ENCODE data around the gene LCN12.

The LCN12 gene

GRCh38 chr9:136910197-136910900 is 41.7 kb upstream of the LCN12 start:
- no peak for TF ChIP-seq RAD21 (IDR thresholded peaks at IDR 0.05; ENCODE audit: low read depth)
- no peak for TF ChIP-seq TAF1 (IDR thresholded peaks at IDR 0.05; ENCODE audit: low read depth)
- no peak for TF ChIP-seq EGR1 (IDR thresholded peaks at IDR 0.05)
- TF ChIP-seq CREB1 (IDR thresholded peaks at IDR 0.05; ENCODE audit: low read depth): no peak
- no peak for TF ChIP-seq TEAD4 (IDR thresholded peaks at IDR 0.05)
- no peak for TF ChIP-seq NFIC (IDR thresholded peaks at IDR 0.05)
- no peak for TF ChIP-seq TCF12 (IDR thresholded peaks at IDR 0.05; ENCODE audit: low read depth)
- no peak for TF ChIP-seq REST (IDR thresholded peaks at IDR 0.05; ENCODE audit: low read depth)
- no peak for TF ChIP-seq USF1 (IDR thresholded peaks at IDR 0.05)
- no peak for TF ChIP-seq FOXM1 (IDR thresholded peaks at IDR 0.05; ENCODE audit: borderline replicate concordance, low read depth)
- TF ChIP-seq CEBPB (IDR thresholded peaks at IDR 0.05): no peak
- no peak for TF ChIP-seq YY1 (IDR thresholded peaks at IDR 0.05; ENCODE audit: low read depth)
- TF ChIP-seq EP300 (IDR thresholded peaks at IDR 0.05; ENCODE audit: borderline replicate concordance): no peak
- TF ChIP-seq ZBTB7A (IDR thresholded peaks at IDR 0.05; ENCODE audit: low read depth): no peak

DNA sequence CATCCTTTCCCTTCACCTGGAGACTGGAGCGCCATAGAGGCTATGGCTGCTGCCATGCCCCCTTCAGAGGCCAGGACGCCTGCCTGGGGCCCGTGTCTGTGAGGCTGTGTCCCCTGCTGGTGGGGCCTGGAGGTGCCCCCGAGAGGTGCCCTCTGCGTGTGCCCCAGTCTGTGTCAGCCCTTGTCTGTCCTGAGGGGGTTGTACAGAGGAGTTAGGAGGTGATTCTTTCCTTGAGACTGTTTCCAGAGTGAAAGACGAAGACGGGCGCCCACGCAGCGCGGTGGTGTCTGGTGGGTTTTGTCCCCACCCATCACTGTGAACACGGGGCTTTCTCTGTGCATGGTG is 41.2 kb upstream of the LCN12 start:
- TF ChIP-seq EGR1 (IDR thresholded peaks at IDR 0.05) (no peak), TEAD4 (IDR thresholded peaks at IDR 0.05) (no peak), MAX (IDR thresholded peaks at IDR 0.05) (no peak), CEBPB (IDR thresholded peaks at IDR 0.05) (no peak), EP300 (IDR thresholded peaks at IDR 0.05; ENCODE audit: borderline replicate concordance) (no peak), CREB1 (IDR thresholded peaks at IDR 0.05; ENCODE audit: low read depth) (no peak), ZBTB7A (IDR thresholded peaks at IDR 0.05; ENCODE audit: low read depth) (no peak), NFIC (IDR thresholded peaks at IDR 0.05) (no peak), REST (IDR thresholded peaks at IDR 0.05; ENCODE audit: low read depth) (no peak), TAF1 (IDR thresholded peaks at IDR 0.05; ENCODE audit: low read depth) (no peak), USF1 (IDR thresholded peaks at IDR 0.05) (no peak), YY1 (IDR thresholded peaks at IDR 0.05; ENCODE audit: low read depth) (no peak), FOXM1 (IDR thresholded peaks at IDR 0.05; ENCODE audit: borderline replicate concordance, low read depth) (no peak), RAD21 (IDR thresholded peaks at IDR 0.05; ENCODE audit: low read depth) (no peak), TCF12 (IDR thresholded peaks at IDR 0.05; ENCODE audit: low read depth) (no peak)

DNA sequence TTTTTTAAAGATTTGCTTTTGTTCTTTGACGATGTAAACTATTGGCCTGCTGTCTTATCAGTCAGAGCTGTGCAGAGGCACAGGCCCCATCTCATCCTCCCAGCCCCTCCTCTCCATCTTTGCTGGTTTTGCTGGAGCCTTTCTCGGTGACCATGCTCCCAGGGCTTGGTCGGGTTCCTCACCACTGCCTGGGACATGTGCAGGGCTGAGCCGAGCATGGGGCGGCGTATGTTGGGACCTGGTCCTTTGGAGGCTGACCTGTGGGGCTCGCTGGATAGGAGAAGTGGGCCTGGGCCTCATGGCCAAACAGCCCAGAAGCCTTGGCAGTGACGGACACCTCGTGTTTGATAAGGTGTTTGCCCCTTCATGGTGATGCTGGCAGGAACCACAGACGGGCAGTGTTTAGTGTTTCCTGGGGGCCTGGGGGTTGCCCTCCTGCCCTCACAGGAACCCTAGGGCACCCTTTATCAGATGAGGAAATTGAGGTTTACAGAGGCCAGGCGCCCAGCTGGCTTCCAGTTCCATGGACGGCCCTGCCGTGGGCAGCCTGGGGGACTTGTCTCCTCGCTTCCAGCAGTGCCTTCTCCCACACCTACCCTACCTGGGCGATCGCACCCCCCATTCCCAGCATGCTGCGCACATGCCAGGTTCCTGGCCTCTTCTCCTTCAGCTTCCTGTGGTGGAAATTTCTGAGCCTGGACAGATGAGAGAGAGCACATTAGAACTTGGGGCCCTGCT is 38.2 kb upstream of the LCN12 start:
- TF ChIP-seq CEBPB (IDR thresholded peaks at IDR 0.05): no peak
- no peak for TF ChIP-seq TAF1 (IDR thresholded peaks at IDR 0.05; ENCODE audit: low read depth)
- TF ChIP-seq USF1 (IDR thresholded peaks at IDR 0.05): no peak
- TF ChIP-seq NFIC (IDR thresholded peaks at IDR 0.05): no peak
- TF ChIP-seq EP300 (IDR thresholded peaks at IDR 0.05; ENCODE audit: borderline replicate concordance): no peak
- no peak for TF ChIP-seq CREB1 (IDR thresholded peaks at IDR 0.05; ENCODE audit: low read depth)
- no peak for TF ChIP-seq FOXM1 (IDR thresholded peaks at IDR 0.05; ENCODE audit: borderline replicate concordance, low read depth)
- no peak for TF ChIP-seq EGR1 (IDR thresholded peaks at IDR 0.05)
- TF ChIP-seq ZBTB7A (IDR thresholded peaks at IDR 0.05; ENCODE audit: low read depth): no peak
- TF ChIP-seq MAX (IDR thresholded peaks at IDR 0.05): no peak
- TF ChIP-seq REST (IDR thresholded peaks at IDR 0.05; ENCODE audit: low read depth): no peak
- TF ChIP-seq TCF12 (IDR thresholded peaks at IDR 0.05; ENCODE audit: low read depth): no peak

Measured in Ishikawa (cell line).